HepG2 (cell line): ENCODE measurements around the gene HCFC1R1. TPM values are rescaled to one million over a fixed set of nuclear protein-coding genes. Genes with fewer than 3 reads are reported as not detected.

Experiments
- ADNP ChIP-seq: sonication (generic); formaldehyde crosslinking; IDR thresholded peaks from 2 replicates; pipeline ENCODE4 v1.4.0; 2020; ENCODE audit warnings: missing genetic modification reagents
- CCDC6 ChIP-seq: sonication (generic); formaldehyde crosslinking; IDR thresholded peaks from 2 replicates; pipeline ENCODE4 v1.8.1; 2022; ENCODE audit warnings: mild to moderate bottlenecking, missing genetic modification reagents, moderate library complexity
- CENPT ChIP-seq: sonication (generic); formaldehyde crosslinking; IDR thresholded peaks from 2 replicates; pipeline ENCODE4 v1.8.0; 2022; ENCODE audit warnings: low read depth, mild to moderate bottlenecking, moderate library complexity, missing genetic modification reagents
- EP300 ChIP-seq, 3 experiments: sonication (generic) in 1 of 3; formaldehyde crosslinking in 1 of 3; IDR thresholded peaks; 2 replicates each; pipeline versions ENCODE4 v1.5.1 to v1.6.1; 2011 to 2020; ENCODE audit warnings: low read depth in 2 of 3, low read length in 2 of 3, borderline replicate concordance in 1 of 3, improper control_type of control experiment in 1 of 3, mild to moderate bottlenecking in 1 of 3, missing genetic modification reagents in 1 of 3, moderate library complexity in 1 of 3
- FLYWCH1 ChIP-seq: sonication (generic); formaldehyde crosslinking; IDR thresholded peaks from 2 replicates; pipeline ENCODE4 v1.8.1; 2023; ENCODE audit warnings: mild to moderate bottlenecking, missing genetic modification reagents
- FOSL1 ChIP-seq: sonication (generic); formaldehyde crosslinking; IDR thresholded peaks from 2 replicates; pipeline ENCODE4 v1.9.0; 2021; ENCODE audit warnings: missing genetic modification reagents, borderline replicate concordance
- GATA4 ChIP-seq: sonication (generic); IDR thresholded peaks from 2 replicates; pipeline ENCODE4 v1.6.1; 2016; ENCODE audit warnings: antibody characterized with exemption, low read depth, borderline replicate concordance
- GPN1 ChIP-seq: sonication (generic); formaldehyde crosslinking; IDR thresholded peaks from 2 replicates; pipeline ENCODE4 v1.5.1; 2020; ENCODE audit warnings: missing genetic modification reagents, borderline replicate concordance
- JDP2 ChIP-seq: sonication (generic); formaldehyde crosslinking; IDR thresholded peaks from 2 replicates; pipeline ENCODE4 v1.8.1; 2022; ENCODE audit warnings: missing genetic modification reagents, borderline replicate concordance
- KDM1A ChIP-seq: IDR thresholded peaks from 2 replicates; pipeline ENCODE4 v1.6.1; 2016; ENCODE audit warnings: missing compliant biosample characterization
- KLF16 ChIP-seq, 2 experiments: sonication (generic) in 1 of 2; formaldehyde crosslinking in 1 of 2; IDR thresholded peaks; 2 replicates each; pipeline versions ENCODE4 v1.6.1 to v1.8.0; 2016 to 2023; ENCODE audit warnings: missing genetic modification reagents in 2 of 2, missing compliant biosample characterization in 1 of 2
- RFXAP ChIP-seq: sonication (generic); formaldehyde crosslinking; IDR thresholded peaks from 2 replicates; pipeline ENCODE4 v1.4.0; 2020; ENCODE audit warnings: missing genetic modification reagents, borderline replicate concordance
- SCMH1 ChIP-seq: sonication (generic); formaldehyde crosslinking; IDR thresholded peaks from 2 replicates; pipeline ENCODE4 v1.9.0; 2021; ENCODE audit warnings: missing genetic modification reagents, mild to moderate bottlenecking, borderline replicate concordance
- TEAD3 ChIP-seq: optimal IDR thresholded peaks from 2 replicates; pipeline ENCODE3; 2016; ENCODE audit warnings: borderline replicate concordance
- TOE1 ChIP-seq: sonication (generic); formaldehyde crosslinking; IDR thresholded peaks from 2 replicates; pipeline ENCODE4 v1.4.0; 2020; ENCODE audit warnings: mild to moderate bottlenecking, missing genetic modification reagents
- TRIM24 ChIP-seq: sonication (generic); formaldehyde crosslinking; IDR thresholded peaks from 2 replicates; pipeline ENCODE4 v1.8.0; 2022; ENCODE audit warnings: mild to moderate bottlenecking, missing genetic modification reagents
- ZBTB1 ChIP-seq: sonication (generic); formaldehyde crosslinking; IDR thresholded peaks from 2 replicates; pipeline ENCODE4 v1.4.0; 2020; ENCODE audit warnings: missing genetic modification reagents, borderline replicate concordance
- ZNF160 ChIP-seq: sonication (generic); formaldehyde crosslinking; IDR thresholded peaks from 2 replicates; pipeline ENCODE4 v1.8.0; 2022; ENCODE audit warnings: mild to moderate bottlenecking, inconsistent platforms, missing genetic modification reagents
- ZNF24 ChIP-seq: fragments of 450-650 bp; IDR thresholded peaks from 2 replicates; pipeline ENCODE4 v1.6.1; 2017; ENCODE audit warnings: antibody characterized with exemption, mild to moderate bottlenecking
- ZNF446 ChIP-seq: sonication (generic); formaldehyde crosslinking; IDR thresholded peaks from 2 replicates; pipeline ENCODE4 v1.5.0; 2020; ENCODE audit warnings: mild to moderate bottlenecking, missing genetic modification reagents
- ZSCAN21 ChIP-seq: sonication (generic); formaldehyde crosslinking; IDR thresholded peaks from 2 replicates; pipeline ENCODE4 v1.8.0; 2022; ENCODE audit warnings: mild to moderate bottlenecking, missing genetic modification reagents, moderate library complexity, borderline replicate concordance
- polyA plus RNA-seq, 8 experiments: library from polyadenylated mRNA; depleted of rRNA in 3 of 8; stranded (reverse) in 7 of 8; unstranded in 1 of 8; fragments of >200 nt; fragmentation: Illumina TruSeq in 4 of 8; extraction: Trizol in 4 of 8; gene quantifications; 2 replicates each; pipeline versions ENCODE4 v1.2.1 to v1.2.3, GENCODE V29; 2011 to 2016; ENCODE audit warnings: low read depth in 4 of 8, missing spikeins in 1 of 8, mixed read lengths in 1 of 8; ENCODE audit not compliant: insufficient read depth in 1 of 8
- total RNA-seq, 5 experiments: library from RNA; depleted of rRNA; stranded (reverse); fragments of >200 nt; fragmentation: Illumina TruSeq; extraction: Trizol; gene quantifications; 2 replicates each; pipeline ENCODE4 v1.2.3, GENCODE V29; 2016; ENCODE audit warnings: low read depth in 1 of 5
- TF ChIP-seq, protein P1 (sequence below), 2 experiments: fragments of 450-650 bp in 1 of 2; sonication (generic) in 1 of 2; formaldehyde crosslinking in 1 of 2; IDR thresholded peaks; 2 replicates each; pipeline versions ENCODE4 v1.6.1 to v1.8.0; 2016 to 2022; ENCODE audit warnings: antibody characterized with exemption in 1 of 2, mild to moderate bottlenecking in 1 of 2, missing genetic modification reagents in 1 of 2

The HCFC1R1 gene
- total and polyA plus RNA-seq, 2 of the 13 experiments (the other 11 are each of a cell fraction or from before 2014, with no cell fraction given): 13.8 to 16.1 TPM

- TF ChIP-seq, protein P1, sequence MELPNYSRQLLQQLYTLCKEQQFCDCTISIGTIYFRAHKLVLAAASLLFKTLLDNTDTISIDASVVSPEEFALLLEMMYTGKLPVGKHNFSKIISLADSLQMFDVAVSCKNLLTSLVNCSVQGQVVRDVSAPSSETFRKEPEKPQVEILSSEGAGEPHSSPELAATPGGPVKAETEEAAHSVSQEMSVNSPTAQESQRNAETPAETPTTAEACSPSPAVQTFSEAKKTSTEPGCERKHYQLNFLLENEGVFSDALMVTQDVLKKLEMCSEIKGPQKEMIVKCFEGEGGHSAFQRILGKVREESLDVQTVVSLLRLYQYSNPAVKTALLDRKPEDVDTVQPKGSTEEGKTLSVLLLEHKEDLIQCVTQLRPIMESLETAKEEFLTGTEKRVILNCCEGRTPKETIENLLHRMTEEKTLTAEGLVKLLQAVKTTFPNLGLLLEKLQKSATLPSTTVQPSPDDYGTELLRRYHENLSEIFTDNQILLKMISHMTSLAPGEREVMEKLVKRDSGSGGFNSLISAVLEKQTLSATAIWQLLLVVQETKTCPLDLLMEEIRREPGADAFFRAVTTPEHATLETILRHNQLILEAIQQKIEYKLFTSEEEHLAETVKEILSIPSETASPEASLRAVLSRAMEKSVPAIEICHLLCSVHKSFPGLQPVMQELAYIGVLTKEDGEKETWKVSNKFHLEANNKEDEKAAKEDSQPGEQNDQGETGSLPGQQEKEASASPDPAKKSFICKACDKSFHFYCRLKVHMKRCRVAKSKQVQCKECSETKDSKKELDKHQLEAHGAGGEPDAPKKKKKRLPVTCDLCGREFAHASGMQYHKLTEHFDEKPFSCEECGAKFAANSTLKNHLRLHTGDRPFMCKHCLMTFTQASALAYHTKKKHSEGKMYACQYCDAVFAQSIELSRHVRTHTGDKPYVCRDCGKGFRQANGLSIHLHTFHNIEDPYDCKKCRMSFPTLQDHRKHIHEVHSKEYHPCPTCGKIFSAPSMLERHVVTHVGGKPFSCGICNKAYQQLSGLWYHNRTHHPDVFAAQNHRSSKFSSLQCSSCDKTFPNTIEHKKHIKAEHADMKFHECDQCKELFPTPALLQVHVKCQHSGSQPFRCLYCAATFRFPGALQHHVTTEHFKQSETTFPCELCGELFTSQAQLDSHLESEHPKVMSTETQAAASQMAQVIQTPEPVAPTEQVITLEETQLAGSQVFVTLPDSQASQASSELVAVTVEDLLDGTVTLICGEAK (IDR thresholded peaks at IDR 0.05): no peak
- TF ChIP-seq, protein P1 (CRISPR knock-in tag; IDR thresholded peaks at IDR 0.05): peak; percentile 47; the same call in 1 of the 2 replicates
- TF ChIP-seq FLYWCH1 (CRISPR knock-in tag) (no peak), TEAD3 (CRISPR knock-in tag) (peak; percentile 89), EP300 (IDR thresholded peaks at IDR 0.05; ENCODE audit: low read depth in 2 of 2, low read length in 2 of 2) (peak in 1 of 2 experiments; percentile 59; a peak in 2 of 4 replicates), EP300 (CRISPR knock-in tag; IDR thresholded peaks at IDR 0.05; ENCODE audit: borderline replicate concordance) (0 out of 2 replicates have a peak, but pooled peaks have one; percentile 17), KDM1A (CRISPR knock-in tag) (no peak), ZNF160 (no peak; the same call in 1 of the 2 replicates), ZNF24 (no peak), GPN1 (CRISPR knock-in tag) (no peak), JDP2 (CRISPR knock-in tag) (no peak; the same call in 1 of the 2 replicates), TRIM24 (CRISPR knock-in tag) (no peak), CENPT (CRISPR knock-in tag) (no peak), RFXAP (CRISPR knock-in tag) (no peak), ZSCAN21 (CRISPR knock-in tag) (no peak), KLF16 (CRISPR knock-in tag; IDR thresholded peaks at IDR 0.05) (peak in 1 of 2 experiments; percentile 77; a peak in 1 of 4 replicates), FOSL1 (no peak), ZNF446 (CRISPR knock-in tag) (no peak; the same call in 1 of the 2 replicates), SCMH1 (no peak), ZBTB1 (CRISPR knock-in tag) (no peak), CCDC6 (CRISPR knock-in tag) (no peak), GATA4 (no peak), ADNP (CRISPR knock-in tag) (no peak), TOE1 (CRISPR knock-in tag) (no peak)
Observed at GRCh38 chr16:3065069-3065741, 41.5 kb upstream of the HCFC1R1 start, which contains the start of gene IL32 (continued).
